GM04504 (cell line): Measurements from ENCODE around the gene EIF4G2.
"Not testable (repeated sequence)": the region's sequence is repeated elsewhere in the genome, so short reads cannot be mapped to it uniquely, and the experiment has no call there.

Experiments
- DNase-seq: peaks from one replicate; pipeline ENCODE4 v3.0.0-alpha.2; 2012; ENCODE audit warnings: low read depth

EIF4G2 gene

DNA sequence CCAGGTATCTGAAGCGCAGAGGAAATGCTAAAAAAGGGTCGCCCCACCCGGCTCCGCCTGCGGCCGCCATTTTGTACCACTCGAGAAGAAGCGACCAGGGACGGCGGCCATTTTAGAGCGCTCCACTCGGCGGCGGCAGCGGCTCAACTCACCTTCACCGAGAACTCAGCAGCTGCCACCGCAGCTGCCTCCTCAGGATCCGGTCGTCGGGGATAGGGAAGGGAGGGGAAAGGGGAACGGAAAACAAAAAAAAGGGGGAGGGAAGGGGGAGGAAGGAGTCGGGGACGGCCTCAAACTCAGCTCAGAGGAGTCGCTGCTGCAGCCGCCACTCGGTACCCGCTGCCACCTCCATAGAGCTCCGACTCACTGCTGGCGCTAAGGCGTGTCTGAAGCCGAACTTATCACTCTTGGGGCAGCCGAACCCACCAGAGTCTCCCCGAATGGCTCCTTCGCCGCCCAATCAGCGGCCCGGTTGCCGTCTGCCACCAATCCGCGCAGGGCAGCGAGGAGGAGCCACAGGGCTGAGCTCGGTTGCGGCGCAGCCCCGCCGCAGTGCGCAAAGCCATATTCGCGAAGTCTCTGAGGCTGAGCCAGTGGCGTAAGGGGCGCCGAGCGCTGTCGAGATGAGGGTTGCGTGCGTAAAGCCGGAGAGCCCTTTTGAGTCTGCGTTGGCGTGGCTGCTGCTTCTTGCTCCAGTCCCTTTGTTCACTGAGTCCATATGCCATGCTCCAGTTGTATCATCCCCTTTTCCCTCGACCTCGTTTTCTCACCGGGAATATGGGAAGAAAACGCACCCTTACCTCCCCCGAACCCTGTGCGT, at the start of gene EIF4G2:
EIF4G2 (minus strand) TSS at position 374 of the 820 bp plus-strand sequence.
- DNase-seq = peak; percentile 98

GRCh38 chr11:10857709-10858438, 49.1 kb upstream of the EIF4G2 start, which contains the start of gene ZBED5:
TSS of gene ZBED5 (minus strand) at chr11:10858053. CDS start at chr11:10854945, 3,108 bp downstream.
- DNase-seq = peak; percentile 96

GRCh38 chr11:10857459-10857708, 48.7 kb upstream of the EIF4G2 start:
- no peak for DNase-seq

DNA sequence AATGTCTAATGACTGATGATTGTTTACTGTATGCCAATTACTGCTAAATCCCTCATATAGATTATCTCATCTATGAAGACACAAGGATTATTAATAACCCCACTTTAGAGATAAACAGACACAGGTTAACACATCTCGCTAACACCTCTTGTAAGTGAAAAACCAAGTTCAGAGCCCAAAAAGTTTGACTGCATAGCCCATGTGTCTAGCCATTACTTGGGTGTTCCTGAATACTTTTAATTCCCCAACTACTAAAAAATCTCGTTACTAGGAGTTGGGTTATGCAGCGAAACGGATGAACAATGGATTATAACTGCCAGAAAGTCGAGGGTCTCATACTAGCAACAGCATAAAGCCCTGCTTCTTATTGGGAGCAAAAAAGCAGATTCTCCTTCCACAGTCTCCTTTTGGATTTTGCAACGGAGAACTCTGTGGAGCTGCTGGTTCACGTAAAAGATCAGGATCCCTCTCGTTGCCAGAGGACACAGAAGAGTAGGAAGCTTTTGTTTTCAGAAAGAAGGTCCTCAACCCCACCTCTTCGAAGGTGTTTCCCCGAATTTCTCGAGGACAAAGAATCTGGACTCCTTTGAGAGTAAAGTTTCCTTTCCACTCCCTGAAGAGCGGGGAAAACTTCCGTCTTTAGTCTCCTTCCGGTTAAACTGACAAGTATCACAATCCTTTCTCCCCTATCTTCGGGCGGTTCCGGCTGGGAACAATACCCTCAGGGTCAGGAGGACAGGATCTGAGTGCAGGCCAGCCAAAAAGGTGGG, 48.1 kb upstream of the EIF4G2 start:
- DNase-seq = no peak

- DNase-seq = no peak
Measured at GRCh38 chr11:10855295-10855694, 46.6 kb upstream of the EIF4G2 start.

- no peak for DNase-seq
Measured at GRCh38 chr11:10847960-10848860, 39.5 kb upstream of the EIF4G2 start.

GRCh38 chr11:10846660-10847059, 37.9 kb upstream of the EIF4G2 start:
- no peak for DNase-seq

- no peak for DNase-seq
Measured at GRCh38 chr11:10845589-10845988, 36.9 kb upstream of the EIF4G2 start.

- no peak for DNase-seq
Measured at GRCh38 chr11:10844796-10845195, 36.1 kb upstream of the EIF4G2 start.

- DNase-seq = no peak
Measured at GRCh38 chr11:10844356-10844755, 35.6 kb upstream of the EIF4G2 start.

DNA sequence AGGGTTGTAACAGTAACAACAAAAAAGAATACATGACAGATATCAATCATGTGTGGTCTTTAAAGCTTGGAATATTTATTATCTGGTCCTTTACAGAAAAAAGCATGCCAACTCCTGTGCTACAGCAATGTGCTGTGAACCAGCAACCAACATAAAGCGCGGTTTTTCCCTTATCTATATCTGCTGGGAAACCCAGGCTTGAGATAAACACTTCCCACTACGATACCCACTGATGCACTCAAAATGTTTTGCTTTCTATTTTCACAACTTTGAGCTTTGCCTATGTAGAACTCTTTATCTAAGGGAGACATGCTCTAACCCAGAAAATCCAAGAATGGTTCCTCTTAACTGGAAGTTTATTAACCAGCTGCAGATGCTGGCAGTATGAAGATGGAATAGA, 30.2 kb upstream of the EIF4G2 start:
- DNase-seq = no peak

- no peak for DNase-seq
Measured at GRCh38 chr11:10838083-10838482, 29.4 kb upstream of the EIF4G2 start.

DNA sequence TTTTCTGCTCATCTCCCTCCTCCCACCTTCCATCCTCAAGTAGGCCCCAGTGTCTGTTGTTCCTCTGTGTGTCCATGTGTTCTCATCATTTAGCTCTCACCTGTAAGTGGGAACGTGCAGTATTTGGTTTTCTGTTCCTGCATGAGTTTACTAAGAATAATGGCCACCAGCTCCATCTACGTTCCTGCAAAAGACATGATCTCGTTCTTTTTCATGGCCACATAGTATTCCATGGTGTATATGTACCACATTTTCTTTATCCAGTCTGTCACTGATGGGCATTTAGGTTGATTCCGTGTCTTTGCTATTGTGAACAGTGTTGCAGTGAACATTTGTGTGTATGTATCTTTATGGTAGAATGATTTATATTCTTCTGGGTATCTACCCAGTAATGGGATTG, 28.2 kb upstream of the EIF4G2 start:
- not testable (repeated sequence) for DNase-seq

GRCh38 chr11:10829139-10829538, 20.4 kb upstream of the EIF4G2 start:
- no peak for DNase-seq

- DNase-seq = no peak
Measured at GRCh38 chr11:10828402-10828801, 19.7 kb upstream of the EIF4G2 start.

DNA sequence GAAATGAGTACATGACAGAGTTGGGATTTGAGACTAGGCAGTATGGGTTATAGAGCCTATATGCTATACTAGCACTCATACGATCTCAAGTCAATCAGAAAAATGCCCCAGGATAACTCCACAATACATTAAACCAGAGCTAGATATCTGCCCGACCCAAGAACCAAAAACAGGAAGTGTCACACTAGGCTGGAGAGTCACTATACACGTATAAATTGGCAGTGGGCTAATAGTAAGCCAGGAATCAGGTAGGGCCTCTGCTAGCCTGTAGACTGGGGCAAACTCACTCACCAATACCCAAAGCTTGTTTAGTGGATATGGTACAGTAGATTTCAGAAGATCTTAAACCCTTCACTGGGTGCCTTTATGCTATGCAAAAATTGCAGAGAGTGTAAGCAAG, 16.2 kb upstream of the EIF4G2 start:
- DNase-seq = no peak

DNA sequence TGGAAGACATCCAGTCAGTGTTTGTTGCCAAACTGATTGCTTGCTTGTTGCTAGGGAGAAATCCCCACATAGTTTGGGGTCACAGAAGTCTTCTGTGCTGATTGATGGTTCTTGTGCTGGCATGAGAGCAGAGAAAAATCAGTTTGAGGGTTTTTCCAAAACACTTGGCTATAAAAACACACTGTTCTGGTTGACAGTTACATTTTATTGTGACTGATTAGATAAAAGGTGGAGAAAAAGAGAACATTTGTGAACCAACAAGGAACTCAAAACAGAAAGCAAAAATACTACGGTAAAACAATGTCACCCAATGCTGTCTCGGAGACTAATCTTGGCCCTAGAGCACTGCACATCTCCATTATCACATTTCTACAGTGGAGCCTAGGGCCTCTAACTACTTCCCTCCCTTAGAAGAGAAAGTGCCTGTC, 14.4 kb upstream of the EIF4G2 start:
- DNase-seq = no peak

DNA sequence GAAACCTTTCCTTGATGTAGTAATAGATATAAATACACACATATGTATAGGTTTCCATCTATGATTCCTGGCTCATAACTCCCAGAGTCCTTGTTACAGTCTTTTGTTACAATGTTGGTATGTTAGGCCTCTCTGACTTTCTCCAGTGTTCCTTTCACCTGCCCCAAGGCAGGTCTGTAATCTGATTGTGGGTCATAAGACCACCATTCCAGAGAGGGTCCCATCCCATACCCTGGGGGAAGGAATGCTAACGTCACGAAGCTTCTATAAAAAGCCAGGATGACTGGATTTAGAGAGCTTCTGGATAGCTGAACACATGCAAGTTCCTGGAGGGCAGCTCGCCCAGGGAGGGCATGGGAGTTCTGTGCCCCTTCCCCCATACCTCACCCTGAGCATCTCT, 13.8 kb upstream of the EIF4G2 start:
- DNase-seq = not testable (repeated sequence)

GRCh38 chr11:10818594-10818993, 9.9 kb upstream of the EIF4G2 start:
- peak; percentile 88 for DNase-seq

- no peak for DNase-seq
Measured at GRCh38 chr11:10813945-10814344, 5.2 kb upstream of the EIF4G2 start.

DNA sequence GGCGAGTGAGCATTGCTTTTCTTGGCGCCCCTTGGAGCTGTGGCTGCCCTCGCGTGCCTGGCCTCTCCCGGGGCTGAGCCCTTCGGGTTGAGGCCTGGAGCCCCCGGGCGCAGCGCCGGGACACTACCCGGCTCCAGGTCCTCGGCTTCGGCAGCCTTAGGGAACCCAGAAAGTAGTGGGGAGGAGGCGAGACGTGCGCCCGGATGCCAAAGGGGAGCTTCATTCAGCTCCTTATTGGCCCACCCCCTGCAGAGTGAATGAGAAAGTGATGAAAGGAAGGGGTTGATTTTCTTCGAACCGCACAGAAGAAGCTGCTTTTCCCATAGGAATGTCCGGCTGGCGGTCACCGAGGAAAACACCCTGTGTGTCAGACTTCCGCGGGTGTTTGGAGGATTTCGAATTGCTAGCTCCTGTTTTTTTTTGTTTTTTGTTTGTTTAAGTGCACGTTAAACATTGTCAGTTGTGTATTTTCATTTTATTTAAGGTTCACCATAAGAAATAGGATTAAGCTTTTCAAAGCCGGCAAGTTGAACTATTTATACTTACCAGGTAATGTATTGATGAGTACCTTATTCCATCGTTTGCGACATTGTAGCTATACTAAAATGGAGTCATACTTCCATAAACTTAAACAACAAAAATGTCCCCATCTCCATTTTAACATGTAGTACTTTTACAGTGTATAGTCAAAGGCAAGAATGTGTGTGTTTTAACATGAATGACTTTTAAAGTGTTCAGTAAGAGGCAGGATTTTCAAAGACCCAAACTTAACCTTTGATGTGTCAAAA, 841 bp upstream of the EIF4G2 start:
- DNase-seq = peak; percentile 58
